Activated CD8-positive, alpha-beta memory T cell treated with anti-CD3 and anti-CD28 coated beads for 36 hours (primary cell): ENCODE measurements around the gene DMBX1. TPM values are rescaled to one million over a fixed set of nuclear protein-coding genes. Genes with fewer than 3 reads are reported as not detected.

Source experiments
- CTCF ChIA-PET: fragments of 350-600 bp; sonication (Branson Sonifier 250); formaldehyde crosslinking; loops from one replicate; lab custom pipeline; 2021; ENCODE audit warnings: antibody characterized with exemption; lab: Charles Lee
- POLR2A ChIA-PET: fragments of 350-600 bp; sonication (Branson Sonifier 250); formaldehyde crosslinking; loops from one replicate; lab custom pipeline; 2021; ENCODE audit warnings: antibody characterized with exemption; lab: Charles Lee
- total RNA-seq, 2 experiments: library from RNA; stranded (reverse); gene quantifications; one replicate each; pipeline ENCODE4 v1.2.3, GENCODE V29; 2021

DMBX1 gene
- total RNA-seq, 2 experiments from 2014 or later = not detected

DNA sequence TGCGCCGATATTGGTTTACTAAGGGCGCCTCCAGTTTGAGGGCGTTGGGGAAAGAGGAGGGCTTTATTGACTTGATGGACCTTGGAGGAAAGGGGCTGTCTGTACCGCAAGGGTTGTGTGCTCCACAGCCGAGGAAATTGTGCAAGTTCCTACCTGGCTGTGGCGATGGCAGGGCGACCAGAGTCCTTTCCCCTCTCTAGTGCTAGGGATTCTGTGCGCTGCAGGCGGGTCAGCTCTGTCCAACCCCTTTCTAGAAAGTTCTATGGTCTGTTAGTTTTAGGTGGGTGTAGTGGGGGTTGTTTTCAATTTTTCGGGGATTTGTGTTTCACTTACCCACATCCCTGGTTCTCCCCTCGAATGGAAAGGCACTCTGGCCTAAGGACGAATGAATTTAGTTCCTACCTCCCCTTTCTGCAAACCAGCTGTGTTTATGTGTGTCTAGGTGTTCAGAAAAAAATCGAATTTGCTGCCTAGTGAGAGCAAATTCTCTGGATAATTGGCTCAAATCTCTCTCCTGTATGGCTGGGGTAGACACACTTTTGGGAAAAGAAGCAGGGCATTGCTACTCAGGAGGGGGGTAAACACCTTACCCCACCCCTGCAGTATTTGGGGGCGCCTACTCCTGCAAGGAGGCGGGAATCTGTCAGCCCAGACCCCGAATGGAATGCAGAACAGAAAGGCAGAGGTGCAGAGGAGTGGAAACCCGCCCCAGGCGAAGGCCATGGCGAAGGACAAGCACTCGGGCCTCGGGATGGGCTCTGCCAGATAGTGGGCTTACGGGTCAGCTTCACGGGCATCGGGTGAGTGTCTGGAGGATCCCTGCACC lies 2.0 kb downstream of the DMBX1 start:
- CTCF ChIA-PET = interaction anchor here (1.4 to 1.8 kb wide), 2 partner anchors 10 to 14 kb away, joined by 4 to 5 read pairs; no protein-coding TSS in a partner anchor
- POLR2A ChIA-PET = no interaction called here

- CTCF ChIA-PET = interaction anchor here (1.4 to 1.8 kb wide), 2 partner anchors 9 to 14 kb away, joined by 4 to 5 read pairs; no protein-coding TSS in a partner anchor
- POLR2A ChIA-PET = no interaction called here
Observed at GRCh38 chr1:46492269-46492853, 2.7 kb downstream of the DMBX1 start.

DNA sequence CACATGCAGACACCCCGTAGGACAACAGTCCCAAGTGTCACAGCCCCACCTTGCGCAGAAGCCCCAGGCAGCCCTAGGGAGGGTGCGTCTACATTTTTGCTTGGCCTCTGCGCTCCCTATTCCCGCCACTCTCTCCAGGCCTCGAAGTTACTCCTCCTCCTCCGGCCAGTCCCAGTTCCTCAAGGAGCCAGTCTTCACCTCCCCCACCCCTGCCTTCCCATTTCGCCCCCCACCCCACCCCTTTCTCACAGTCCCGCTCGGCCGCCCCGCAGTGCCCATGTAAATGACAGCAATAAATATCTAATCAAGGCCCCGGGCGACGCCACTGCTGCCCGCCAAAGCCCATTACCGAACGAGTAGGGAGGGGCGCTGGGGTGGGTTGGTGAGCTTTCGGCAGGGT lies 3.2 kb downstream of the DMBX1 start:
- ChIA-PET CTCF (interaction anchor here (1.8 to 1.9 kb wide), 2 partner anchors 9 to 34 kb away, joined by 5 read pairs; no protein-coding TSS in a partner anchor), POLR2A (no interaction called here)

DNA sequence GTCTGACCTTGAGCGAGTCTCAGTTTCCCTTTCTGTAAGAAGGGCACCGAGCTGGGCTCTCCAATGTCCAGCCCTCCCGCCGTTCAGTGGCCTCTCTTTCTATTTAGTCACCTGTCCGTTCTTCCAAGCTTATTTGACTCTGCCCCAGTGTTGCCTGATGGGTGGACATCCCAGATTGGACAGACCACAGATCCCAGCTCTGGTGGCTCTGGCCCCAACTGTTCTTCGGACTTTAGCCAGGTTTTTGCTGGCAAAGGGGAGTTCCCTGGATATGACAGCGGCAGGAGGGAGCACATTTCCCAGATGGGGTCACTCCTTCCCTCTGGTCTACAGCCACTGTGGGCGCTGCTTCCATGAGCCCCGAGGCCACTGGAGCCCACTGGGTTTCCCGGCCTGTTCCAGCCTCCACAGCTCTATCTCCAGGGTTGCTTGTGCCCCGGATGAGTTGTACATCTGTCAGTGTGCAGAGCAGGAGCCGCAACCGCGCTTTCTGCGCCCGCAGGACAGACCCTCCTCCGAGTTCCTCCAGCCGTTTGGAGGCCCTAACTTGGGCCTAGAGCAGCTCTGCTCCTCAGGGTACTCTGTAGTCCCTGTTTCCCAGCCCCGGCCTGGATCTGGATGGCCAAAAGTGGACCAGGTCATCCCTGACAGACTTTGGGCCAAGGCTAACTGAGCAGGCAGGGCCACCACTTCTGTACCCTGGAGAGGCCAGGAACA lies 3.8 kb downstream of the DMBX1 start:
- CTCF ChIA-PET = interaction anchor here (1.8 to 1.9 kb wide), 2 partner anchors 8 to 33 kb away, joined by 5 read pairs; no protein-coding TSS in a partner anchor
- POLR2A ChIA-PET = no interaction called here

DNA sequence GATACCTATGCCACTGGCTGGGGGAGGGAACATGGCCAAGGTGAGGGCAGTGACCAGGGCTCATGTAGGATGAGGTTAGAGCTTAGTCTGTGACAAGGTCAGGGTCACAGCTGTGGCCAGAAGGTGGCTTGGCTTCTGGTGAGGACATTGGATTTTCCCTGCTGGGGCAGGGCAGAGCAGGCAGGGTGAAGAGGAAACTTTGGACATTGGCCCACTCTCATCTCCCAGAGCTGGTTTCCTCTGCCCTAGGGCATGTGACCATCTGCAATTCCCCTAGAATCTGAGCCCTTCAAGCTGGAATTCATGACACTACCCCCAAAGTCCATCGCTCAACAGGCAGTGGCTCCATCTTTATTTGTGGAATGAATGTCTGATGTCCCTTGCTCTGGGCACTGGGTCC lies 5.3 kb downstream of the DMBX1 start:
- POLR2A ChIA-PET = no interaction called here
- CTCF ChIA-PET = interaction anchor here (0.9 kb wide), 1 partner anchor 46 kb away, joined by 3 read pairs; no protein-coding TSS in a partner anchor

DNA sequence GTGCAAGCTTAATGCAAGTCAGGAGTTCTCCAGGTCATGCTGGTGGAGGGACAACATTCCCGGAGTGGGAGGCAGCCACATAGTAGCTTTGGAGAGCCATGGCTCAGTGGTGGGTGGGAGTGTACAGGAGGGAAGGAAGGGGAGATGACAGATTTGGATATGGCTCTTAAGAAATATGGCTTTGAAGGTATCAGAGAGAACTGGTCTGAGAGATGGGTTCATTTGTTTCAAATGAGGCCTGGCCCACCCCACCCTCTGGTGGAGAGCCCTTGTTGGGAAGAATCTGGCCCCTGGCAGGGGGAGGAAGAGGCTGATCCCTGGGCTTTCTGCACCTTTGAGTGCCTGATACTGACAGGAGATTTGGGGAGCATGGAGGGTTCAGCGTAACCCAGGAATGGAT lies 6.1 kb downstream of the DMBX1 start:
- POLR2A ChIA-PET = no interaction called here

DNA sequence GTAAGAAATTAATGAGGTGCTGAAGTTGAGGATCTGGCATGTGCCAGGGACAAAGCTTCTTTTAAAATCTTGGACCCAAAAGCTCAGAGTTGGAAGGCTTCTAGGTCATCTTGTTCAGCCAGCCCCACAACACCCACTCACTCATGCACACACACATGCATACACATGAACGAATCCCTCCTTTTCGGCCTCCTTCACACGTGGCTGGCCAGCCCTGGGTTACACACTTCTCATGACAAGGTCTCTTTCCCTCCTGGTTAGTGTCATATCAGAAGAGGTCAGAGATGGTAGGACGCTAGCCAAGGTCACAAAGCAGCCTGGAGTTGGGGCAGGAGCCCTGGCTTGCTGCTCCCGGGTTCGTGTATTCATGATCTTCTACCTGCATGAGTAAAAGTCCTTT lies 6.9 kb downstream of the DMBX1 start:
- POLR2A ChIA-PET = no interaction called here

More for the DNA sequence above, 6.1 kb downstream of the DMBX1 start:
- CTCF ChIA-PET = interaction anchor here (0.9 kb wide), 1 partner anchor 32 kb away, joined by 3 read pairs; no protein-coding TSS in a partner anchor

DNA sequence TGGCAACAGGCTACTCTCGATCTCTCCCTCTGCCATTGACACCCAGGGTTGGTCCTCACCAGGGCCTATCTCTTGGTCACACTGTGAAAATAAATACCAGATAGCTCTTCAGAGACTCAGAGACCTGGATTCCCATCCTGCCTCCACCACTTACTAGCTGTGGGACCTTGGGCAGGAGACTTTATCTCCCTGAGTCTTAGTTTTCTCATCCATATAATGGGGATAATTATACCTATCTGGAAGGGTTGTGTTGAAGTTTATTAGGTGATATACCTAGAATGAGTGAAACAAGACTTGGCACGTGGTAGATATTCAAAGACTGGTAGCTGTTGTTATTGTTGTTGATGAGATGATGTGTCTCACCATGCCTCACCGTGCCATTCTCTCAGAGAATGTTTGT lies 7.4 kb downstream of the DMBX1 start:
- CTCF ChIA-PET = no interaction called here
- POLR2A ChIA-PET = no interaction called here

More for the DNA sequence above, 6.9 kb downstream of the DMBX1 start:
- CTCF ChIA-PET = interaction anchor here (0.9 kb wide), 1 partner anchor 31 kb away, joined by 3 read pairs; no protein-coding TSS in a partner anchor

DNA sequence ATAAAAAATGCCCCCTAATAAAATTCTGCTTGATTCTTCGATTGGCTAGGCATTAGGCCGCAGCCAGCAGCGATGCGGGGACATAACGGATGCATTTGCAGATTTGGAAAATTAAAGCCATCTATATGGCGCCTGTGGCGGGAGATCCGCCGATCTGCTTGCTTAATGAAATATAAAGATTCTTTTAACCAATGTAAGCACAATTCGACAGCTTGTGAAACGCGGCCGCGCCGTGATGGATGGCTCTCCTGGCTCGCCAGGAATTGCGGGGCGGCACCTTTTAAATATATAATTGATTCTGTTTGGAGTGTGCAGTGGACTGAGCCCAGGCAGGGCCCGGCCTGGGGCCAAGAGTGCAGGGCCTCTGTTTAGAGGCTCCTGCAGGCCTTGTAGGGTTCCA lies 8.0 kb downstream of the DMBX1 start:
- CTCF ChIA-PET = no interaction called here
- POLR2A ChIA-PET = no interaction called here

DNA sequence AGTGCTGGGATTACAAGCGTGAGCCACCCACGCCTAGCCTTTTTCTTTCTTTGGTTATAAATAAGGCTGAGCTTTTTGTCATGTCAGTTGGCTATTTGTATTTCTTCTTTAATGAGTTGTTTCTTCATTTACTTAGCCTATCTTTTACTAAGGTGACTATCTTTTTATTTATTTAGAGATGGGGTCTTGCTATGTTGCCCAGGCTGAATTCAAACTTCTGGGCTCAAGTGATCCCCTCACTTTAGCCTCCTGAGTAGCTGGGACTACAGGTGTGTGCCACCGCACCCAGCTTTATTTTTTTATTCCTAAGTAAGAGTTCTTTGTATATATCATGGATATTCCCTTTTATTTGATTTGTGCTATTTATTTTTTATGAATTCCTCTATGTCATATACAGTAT lies 11.9 kb downstream of the DMBX1 start:
- ChIA-PET POLR2A (interaction anchor here (0.6 kb wide), 1 partner anchor 31 kb away, joined by 3 read pairs; no protein-coding TSS in a partner anchor), CTCF (interaction anchor here (0.5 to 1.6 kb wide), 4 partner anchors 9 to 62 kb away, joined by 3 to 5 read pairs (median 4); a partner anchor contains a TSS)

DNA sequence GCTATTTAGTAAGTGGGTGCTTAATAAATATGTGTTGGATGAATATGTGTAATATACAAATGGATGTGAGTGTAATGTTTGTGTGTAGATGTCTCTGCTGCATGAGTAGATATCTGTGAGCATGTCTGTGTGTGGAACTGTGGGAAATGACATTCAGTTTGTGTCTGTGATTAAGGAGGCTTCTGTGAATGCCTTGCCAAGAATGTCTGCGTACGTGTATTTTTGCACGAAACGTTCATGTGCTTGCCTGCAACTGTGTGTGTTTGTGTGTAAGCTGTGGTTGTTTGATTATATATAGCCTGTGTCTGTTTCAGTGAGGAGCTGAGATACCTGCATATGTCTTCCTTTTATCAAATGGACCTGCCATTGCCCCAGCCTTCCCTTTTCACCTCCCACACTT lies 13.8 kb downstream of the DMBX1 start:
- CTCF ChIA-PET = no interaction called here
- POLR2A ChIA-PET = no interaction called here

DNA sequence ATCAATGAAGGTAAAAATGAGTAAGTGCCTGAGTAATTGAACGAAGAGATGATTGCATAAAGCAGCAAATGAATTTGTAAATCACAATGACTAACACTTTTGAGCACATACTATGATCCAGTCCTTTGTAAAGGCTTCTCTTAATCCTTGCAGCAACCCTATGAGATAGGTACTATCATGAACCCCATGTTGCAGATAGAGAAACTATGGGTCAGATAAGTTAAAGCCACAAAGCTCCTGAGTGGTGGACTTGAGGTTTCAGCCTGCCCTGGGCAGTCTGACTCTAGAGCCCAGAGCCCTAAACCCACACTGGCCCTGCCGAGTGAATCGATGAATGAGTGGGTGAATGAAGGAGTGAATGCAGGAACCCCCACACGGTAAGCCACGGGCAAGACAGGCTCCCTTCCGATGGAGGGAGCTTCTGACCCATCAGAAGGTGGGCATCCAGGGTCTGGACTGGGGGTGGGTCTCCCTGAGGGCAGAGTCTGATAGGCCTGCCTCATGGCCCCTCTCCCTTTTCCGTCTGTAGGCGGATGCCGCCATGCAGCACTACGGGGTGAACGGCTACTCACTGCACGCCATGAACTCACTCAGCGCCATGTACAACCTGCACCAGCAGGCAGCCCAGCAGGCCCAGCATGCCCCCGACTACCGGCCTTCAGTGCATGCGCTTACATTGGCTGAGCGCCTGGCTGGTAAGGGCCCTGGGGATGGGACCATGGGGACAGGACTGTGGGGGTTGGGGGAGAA lies 17.0 kb downstream of the DMBX1 start:
- CTCF ChIA-PET = interaction anchor here (0.9 kb wide), 1 partner anchor 20 kb away, joined by 3 read pairs; no protein-coding TSS in a partner anchor
- POLR2A ChIA-PET = no interaction called here

- CTCF ChIA-PET = interaction anchor here (1.0 kb wide), 1 partner anchor 62 kb away, joined by 3 read pairs; no protein-coding TSS in a partner anchor
Observed at GRCh38 chr1:46508757-46509156, 19.1 kb downstream of the DMBX1 start.

DNA sequence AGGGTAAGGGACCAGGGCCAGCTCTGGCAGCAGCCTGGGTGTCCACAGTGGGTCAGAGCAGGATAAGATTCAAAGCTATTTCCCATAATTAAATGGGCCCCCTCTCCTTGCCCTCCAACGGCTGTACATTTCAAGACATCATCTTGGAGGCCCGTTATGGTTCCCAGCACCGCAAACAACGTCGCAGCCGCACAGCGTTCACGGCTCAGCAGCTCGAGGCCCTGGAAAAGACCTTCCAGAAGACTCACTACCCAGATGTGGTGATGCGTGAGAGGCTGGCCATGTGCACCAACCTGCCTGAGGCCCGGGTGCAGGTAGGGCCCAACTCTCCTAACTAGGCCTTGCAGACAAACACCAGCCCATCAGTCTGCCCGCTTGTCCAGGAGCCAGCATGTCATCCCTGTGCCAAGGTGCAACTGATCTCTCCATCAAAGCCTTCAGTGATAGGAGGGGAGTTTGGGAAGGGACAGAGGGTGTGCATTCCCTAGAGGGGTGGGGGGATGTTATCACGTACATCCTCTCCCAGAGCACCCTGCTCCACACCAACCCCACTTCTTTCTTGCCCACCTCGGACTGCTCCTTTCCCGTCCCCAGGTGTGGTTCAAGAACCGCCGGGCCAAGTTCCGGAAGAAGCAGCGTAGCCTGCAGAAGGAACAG lies 20.8 kb downstream of the DMBX1 start:
- ChIA-PET POLR2A (no interaction called here), CTCF (no interaction called here)

More at GRCh38 chr1:46508757-46509156, 19.1 kb downstream of the DMBX1 start:
- POLR2A ChIA-PET = no interaction called here

GRCh38 chr1:46510998-46511365 lies 21.3 kb downstream of the DMBX1 start:
- CTCF ChIA-PET = no interaction called here
- POLR2A ChIA-PET = no interaction called here

DNA sequence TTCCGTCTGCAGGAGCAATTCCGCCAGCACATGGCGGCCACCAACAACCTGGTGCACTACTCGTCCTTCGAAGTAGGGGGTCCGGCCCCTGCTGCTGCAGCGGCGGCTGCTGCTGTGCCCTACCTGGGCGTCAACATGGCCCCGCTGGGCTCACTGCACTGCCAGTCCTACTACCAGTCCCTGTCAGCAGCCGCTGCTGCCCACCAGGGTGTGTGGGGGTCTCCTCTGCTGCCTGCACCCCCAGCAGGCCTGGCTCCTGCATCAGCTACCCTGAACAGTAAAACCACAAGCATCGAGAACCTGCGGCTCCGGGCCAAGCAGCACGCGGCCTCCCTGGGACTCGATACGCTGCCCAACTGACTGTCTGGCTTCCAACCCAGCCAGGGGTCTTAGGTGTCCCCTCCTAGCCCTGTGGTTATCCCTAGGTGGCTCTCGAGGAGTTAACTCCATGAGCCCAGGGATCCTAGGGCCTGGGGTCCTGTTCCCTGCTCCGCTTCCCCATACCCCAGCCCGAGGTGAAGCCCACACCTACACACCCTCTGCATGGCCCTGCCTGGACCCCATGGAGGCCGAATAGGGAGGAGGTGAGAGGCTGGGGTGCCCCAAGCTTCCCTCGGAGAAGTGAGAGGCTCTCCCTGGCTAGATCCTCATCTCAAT lies 22.6 kb downstream of the DMBX1 start:
- POLR2A ChIA-PET = no interaction called here
- CTCF ChIA-PET = interaction anchor here (0.6 to 1.1 kb wide), 2 partner anchors 11 to 15 kb away, joined by 3 read pairs; no protein-coding TSS in a partner anchor

DNA sequence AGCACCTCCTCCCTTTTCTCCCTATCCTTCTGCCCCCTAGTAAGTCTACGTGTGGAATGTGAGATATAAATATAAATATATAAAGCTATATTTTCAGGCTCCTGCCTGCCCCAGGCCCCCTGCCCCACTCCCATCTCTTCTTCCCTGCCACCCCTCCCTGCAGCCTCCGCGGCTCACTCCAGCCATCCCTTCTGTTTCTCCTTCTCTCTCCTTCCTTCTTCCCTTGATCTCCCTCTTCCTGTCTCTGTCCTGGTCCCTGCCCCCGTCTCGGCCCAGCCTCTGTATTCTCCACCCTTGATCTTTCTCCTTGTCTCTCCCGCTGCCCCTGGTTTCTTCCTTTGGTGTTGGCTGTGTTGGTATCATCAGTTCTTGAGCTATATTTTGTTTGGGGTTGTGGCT lies 23.2 kb downstream of the DMBX1 start:
- POLR2A ChIA-PET = no interaction called here
- CTCF ChIA-PET = interaction anchor here (1.1 kb wide), 1 partner anchor 15 kb away, joined by 3 read pairs; no protein-coding TSS in a partner anchor
